ENCODE measurements around the gene EIF4A3.

GRCh38 chr17:80181431-80181830, 34.5 kb upstream of the EIF4A3 start:
- TF ChIP-seq CTCF (IDR thresholded peaks at IDR 0.05; ENCODE audit: insufficient read depth, low read depth, low read length), result no peak
- no peak for TF ChIP-seq EZH2 (IDR thresholded peaks at IDR 0.05; ENCODE audit: insufficient read depth, low read length)
